Hematopoietic multipotent progenitor cell treated with erythropoietin and hydrocortisone succinate and interleukin-3 and kit ligand, for 6 days (in vitro differentiated cells): ENCODE data around the gene KRT33B.
"Not testable (repeated sequence)": the region's sequence is repeated elsewhere in the genome, so short reads cannot be mapped to it uniquely, and the experiment has no call there.

Source experiments
- DNase-seq: peaks from one replicate; pipeline ENCODE4 v3.0.0-alpha.2; 2015

KRT33B gene

GRCh38 chr17:41369713-41370112 is at the start of gene KRT33B:
Gene KRT33B, minus strand, starts transcription at chr17:41369813. Its CDS starts 63 bp downstream, at chr17:41369750.
- DNase-seq, result no peak

GRCh38 chr17:41418116-41418860 is 48.7 kb upstream of the KRT33B start:
- DNase-seq, result no peak

DNA sequence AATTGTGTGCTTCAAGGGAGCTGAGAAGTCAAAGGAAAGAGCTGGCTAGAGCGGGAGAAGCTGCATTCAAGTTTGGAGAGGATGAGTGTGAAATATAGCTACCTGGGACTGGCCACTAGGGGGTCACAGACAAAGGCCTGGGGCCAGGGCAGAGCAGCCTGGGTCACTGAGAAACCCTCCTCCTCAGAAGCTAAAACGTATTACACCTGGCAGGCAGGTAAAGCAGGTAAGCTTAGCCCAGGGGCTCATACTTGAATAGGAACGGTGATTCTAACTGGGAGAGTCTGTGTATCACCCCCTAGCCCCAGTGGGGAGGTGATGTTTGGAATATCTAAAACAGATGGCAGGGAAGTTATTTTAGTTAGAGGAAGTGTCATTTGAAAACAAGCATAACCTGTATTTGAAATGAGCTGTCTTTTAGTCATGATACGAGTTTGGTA is 48.0 kb upstream of the KRT33B start:
- peak; percentile 23 for DNase-seq

DNA sequence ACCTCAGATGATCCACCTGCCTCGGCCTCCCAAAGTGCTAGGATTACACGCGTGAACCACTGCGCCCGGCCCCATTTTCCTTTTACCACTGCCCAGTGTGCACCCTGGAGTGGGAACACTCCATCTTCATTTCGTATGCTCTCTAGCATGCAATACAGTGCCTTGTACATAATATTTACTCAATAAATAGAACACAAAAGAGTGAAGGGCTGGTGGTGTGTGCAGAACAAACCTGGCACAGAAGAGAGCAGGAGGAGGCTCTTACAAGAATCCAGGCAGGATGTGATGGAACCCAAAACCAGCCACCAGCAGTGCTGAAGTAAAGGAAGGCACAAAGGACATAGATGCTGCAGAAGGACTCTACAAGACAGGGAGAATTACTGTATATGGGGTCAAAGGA is 47.5 kb upstream of the KRT33B start:
- no peak for DNase-seq

GRCh38 chr17:41416479-41416878 is 46.9 kb upstream of the KRT33B start:
- DNase-seq, result no peak

DNA sequence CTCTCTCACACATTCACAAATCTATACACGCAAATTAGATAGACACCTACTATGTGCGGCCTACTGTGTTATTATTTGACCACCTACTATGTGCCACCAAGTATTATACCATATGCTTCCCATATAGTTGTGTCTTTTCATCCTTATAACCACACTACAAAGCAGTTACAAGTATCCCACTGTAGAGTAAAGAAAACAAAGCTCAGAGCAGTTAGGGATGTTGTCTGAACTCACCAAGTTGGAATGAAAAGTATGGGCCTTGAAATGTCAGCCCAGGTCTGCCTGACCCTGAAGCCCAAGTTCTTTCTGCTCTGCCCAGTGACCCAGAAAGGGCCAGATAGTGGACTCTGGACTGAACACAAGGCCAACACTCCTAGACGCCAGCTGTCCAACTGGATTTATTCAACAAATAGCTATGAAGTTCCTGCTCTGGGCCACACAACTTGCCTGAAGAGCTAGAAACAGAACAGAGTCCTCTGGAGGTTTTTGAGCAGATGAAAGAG is 46.3 kb upstream of the KRT33B start:
- DNase-seq, result no peak

GRCh38 chr17:41415411-41415810 is 45.8 kb upstream of the KRT33B start:
- DNase-seq, result no peak

GRCh38 chr17:41413982-41414381 is 44.4 kb upstream of the KRT33B start:
- DNase-seq, result no peak

GRCh38 chr17:41413353-41413957 is 43.8 kb upstream of the KRT33B start:
- DNase-seq, result no peak

DNA sequence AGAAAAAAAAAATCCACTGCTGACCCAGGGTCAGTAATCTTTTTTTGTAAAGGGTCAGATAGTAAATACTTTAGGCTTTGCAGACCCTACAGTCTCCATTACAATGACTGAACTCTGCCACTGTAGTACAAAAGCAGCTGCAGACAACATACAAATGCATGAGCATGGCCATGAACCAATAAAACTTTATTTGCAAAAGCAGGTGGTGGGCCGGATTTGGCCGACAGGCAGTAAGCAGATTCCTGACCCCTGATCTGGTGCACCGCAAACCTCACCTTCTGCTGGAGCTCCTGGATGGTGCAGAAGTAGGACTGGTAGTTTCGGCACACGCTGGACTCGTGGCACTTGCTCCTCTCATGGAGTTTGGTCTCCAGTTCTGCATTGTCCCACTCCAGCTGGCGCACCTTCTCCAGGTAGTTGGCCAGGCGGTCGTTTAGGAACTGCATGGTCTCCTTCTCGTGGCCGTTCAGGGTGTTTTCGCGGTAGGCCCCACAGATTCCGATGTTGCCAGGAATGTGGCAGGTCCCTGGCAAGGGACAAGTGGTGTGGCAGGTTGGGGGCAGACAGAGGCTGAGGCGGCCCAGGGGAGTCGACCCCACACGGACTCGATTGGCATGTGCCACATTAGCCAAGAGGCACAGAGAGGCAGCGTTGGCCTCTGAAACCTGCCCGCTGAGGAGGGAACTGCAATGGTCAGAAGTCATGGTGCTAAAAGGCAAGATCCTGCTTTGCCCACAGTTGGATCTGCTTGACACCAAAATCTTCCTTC is 41.6 kb upstream of the KRT33B start:
- no peak for DNase-seq

DNA sequence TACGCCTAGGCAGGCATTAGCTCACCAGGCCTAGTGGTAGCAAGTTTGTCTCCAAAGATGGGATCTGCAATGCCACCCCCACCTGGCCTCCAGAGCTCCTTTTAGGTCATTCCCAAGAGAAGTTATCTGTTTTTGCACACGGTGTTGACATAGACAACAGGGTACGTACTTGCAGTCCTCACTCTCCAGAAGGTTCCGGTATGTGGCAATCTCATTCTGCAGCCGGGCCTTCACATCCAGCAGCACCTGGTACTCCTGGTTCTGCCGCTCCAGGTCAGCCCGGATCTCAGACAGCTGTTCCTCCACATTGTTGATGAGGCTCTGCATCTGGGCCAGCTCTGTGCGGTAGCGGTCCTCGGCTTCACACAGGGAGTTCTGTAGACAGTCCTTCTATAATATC is 37.6 kb upstream of the KRT33B start:
- DNase-seq, result no peak

GRCh38 chr17:41406205-41406604 is 36.6 kb upstream of the KRT33B start:
- no peak for DNase-seq

GRCh38 chr17:41404024-41404671 is 34.5 kb upstream of the KRT33B start:
- DNase-seq, result no peak

DNA sequence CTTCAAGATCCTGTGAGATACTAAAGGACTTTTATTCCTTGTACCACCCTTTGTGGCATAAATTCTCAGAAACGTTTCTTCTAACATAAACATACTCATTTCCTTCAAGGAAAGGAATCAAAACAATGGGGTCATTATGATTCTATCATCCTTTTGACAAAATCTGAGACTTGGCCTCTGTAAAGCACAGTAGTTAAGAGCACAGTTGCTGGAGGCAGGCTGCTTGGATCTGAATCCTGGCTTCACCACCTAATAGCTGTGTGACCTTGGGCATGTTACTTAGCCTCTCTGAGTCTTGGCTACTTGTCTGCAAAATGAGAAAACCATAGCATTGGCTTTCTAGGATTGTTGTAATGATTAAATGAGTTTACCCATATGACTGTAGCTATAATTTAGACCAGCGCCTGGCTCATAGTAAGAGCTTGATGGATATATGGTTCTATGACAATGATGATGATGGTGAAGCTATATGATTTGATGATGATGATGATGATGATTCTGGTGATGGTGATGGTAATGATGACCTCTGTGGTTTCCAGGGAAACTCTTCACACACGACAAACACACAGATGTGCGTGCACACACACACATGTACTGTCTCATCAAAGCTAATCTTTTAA is 33.9 kb upstream of the KRT33B start:
- no peak for DNase-seq

GRCh38 chr17:41402161-41402560 is 32.5 kb upstream of the KRT33B start:
- no peak for DNase-seq

GRCh38 chr17:41396996-41397660 is 27.5 kb upstream of the KRT33B start, which contains the start of gene KRT31:
Gene KRT31, minus strand, starts transcription at chr17:41397608. Its CDS starts 69 bp downstream, at chr17:41397539.
- no peak for DNase-seq

- DNase-seq, result no peak
Measured at GRCh38 chr17:41396340-41396739, 26.7 kb upstream of the KRT33B start.

GRCh38 chr17:41395611-41396010 is 26.0 kb upstream of the KRT33B start:
- no peak for DNase-seq

DNA sequence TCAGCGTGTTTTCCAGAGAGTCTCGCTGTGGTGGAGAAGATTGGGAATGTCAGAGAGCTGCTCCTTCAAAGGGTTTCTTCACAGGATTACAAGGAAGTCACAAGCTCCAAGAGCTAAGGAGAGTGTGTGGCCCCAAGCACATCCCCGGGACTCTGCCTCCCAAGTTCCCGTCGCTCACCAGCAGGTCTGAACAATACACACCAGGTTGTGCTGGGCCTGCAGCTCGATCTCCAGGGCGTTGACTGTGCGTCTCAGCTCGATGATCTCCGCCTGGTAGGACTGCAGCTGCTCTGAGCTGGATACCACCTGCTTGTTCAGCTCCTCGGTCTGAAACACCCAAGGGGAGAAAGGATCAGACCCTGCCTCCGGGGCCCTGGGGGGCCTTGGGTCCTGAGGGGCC is 25.4 kb upstream of the KRT33B start:
- DNase-seq, result not testable (repeated sequence)

DNA sequence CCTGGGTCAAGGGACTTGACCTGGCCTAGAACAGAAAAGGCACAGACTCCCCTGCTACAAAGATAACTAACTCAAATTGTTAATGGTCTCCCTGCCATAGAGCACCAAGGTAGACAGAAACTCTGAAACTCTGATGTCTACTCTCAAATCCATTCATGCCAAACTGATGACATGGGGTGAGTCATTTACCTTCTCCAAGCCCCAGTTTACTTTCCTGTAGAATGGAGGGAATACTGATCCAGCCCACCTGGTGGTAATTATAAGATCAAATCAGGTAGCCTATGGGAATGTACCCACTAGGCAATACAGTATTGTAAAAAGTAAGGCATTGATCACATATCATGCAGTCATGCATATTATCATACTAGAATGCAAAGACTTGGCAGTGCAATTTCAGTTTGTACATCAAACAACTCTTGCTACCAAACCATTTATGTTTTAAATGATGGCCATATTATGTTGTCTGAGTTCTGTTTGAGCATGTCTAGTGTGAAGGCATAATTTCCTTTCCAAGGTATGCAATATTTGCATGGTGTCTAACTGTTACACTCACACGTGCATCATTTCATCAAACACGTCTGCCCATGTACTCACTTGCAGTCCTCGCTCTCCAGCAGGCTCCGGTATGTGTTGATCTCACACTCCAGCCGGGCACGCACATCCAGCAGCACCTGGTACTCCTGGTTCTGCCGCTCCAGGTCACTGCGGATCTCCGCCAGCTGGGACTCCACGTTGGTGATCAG is 24.8 kb upstream of the KRT33B start:
- DNase-seq, result no peak

DNA sequence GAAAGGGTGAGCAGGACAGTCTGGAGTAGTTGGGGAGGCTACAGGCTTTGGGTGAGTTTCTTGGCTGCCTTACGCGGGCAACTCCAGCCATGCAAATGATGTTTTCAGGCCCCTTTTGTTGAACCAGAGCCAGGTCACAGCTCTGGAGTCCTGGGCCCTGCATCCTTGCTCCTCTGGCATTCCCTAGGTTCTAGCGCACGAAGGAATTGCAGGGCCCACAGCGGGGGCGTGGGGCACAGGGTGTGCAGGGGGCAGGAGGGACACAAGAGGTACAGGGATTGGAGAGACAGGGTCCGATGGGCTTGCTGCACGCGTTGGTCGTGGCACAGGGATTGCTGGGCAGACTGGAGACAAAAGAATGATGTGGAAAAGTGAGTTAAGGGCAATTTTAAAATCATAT is 24.2 kb upstream of the KRT33B start:
- no peak for DNase-seq
